HepG2 (cell line): Measurements from ENCODE around the gene GSK3A. TPM values are rescaled to one million over a fixed set of nuclear protein-coding genes. Genes with fewer than 3 reads are reported as not detected.

Source experiments
- ATAC-seq: fragments of 200-7000 bp; cut with Tn5 transposase; 3 replicates; pipeline ENCODE4 v1.9.1; 2020; ENCODE audit warnings: mild to moderate bottlenecking, moderate library complexity
- BruUV-seq: library from RNA; stranded (reverse); fragments of 400-500 nt; replicated peaks from 2 replicates; lab custom pipeline; 2021; lab: Mats Ljungman, UMichigan
- CTCF ChIA-PET: fragments of 300-600 bp; formaldehyde crosslinking; extraction: SDS; loops from one replicate; lab custom pipeline; 2021; ENCODE audit warnings: low total read pairs, inconsistent platforms, low intra/inter-chr PET ratio; lab: Yijun Ruan, JAX
- POLR2A ChIA-PET: fragments of 350-600 bp; sonication (Branson Sonifier 250); formaldehyde crosslinking; loops from one replicate; lab custom pipeline; 2020; ENCODE audit warnings: antibody characterized with exemption, inconsistent platforms; lab: Yijun Ruan, JAX
- DNase-seq: peaks from one replicate; pipeline ENCODE4 v3.0.0-alpha.2; 2015; ENCODE audit warnings: low spot score
- FAIRE-seq: peaks from 3 replicates; lab custom pipeline; 2011; peaks lifted over from hg19 to GRCh38; lab: Jason Lieb, UNC
- H2AFZ ChIP-seq: one replicate; pipeline ENCODE4 v1.6.1; 2011; ENCODE audit warnings: low read length, inconsistent platforms
- H3K27ac ChIP-seq: fragments of 300-600 bp; 3 replicates; pipeline ENCODE4 v1.8.0; 2011; ENCODE audit warnings: mixed run types, mild to moderate bottlenecking, mixed read lengths, low read length, inconsistent platforms; ENCODE audit not compliant: insufficient read depth; ENCODE audit errors: extremely low read length
- H3K27me3 ChIP-seq, 2 experiments: fragments of 200-600 bp in 1 of 2; 2 replicates in 1 of 2; 3 replicates in 1 of 2; pipeline versions ENCODE4 v1.6.0 to v1.8.0; 2011; ENCODE audit warnings: low read length in 2 of 2, mild to moderate bottlenecking in 2 of 2, moderate library complexity in 2 of 2, inconsistent platforms in 1 of 2; ENCODE audit not compliant: insufficient read depth in 2 of 2, control insufficient read depth in 1 of 2
- H3K36me3 ChIP-seq, 2 experiments: fragments of 200-600 bp in 1 of 2; replicated peaks in 1 of 2; 2 replicates in 1 of 2; 3 replicates in 1 of 2; pipeline versions ENCODE4 v1.5.1 to v1.8.0; 2011; ENCODE audit warnings: low read length in 2 of 2, inconsistent platforms in 1 of 2; ENCODE audit not compliant: insufficient read depth in 2 of 2, control insufficient read depth in 1 of 2
- H3K4me1 ChIP-seq: 2 replicates; pipeline ENCODE4 v1.5.1; 2012; ENCODE audit warnings: low read length, inconsistent platforms; ENCODE audit not compliant: insufficient read depth
- H3K4me2 ChIP-seq: 2 replicates; pipeline ENCODE4 v1.6.0; 2011; ENCODE audit warnings: low read depth, low read length, inconsistent platforms
- H3K4me3 ChIP-seq, 3 experiments: fragments of 200-600 bp in 1 of 3; sonication (generic), shearing (Covaris generic) in 1 of 3; replicated peaks in 1 of 3; 2 replicates each; pipeline ENCODE4 v1.5.1; 2011 to 2016; ENCODE audit warnings: low read length in 3 of 3, inconsistent platforms in 2 of 3, low read depth in 2 of 3, mild to moderate bottlenecking in 2 of 3, control low read depth in 1 of 3, mixed read lengths in 1 of 3; ENCODE audit not compliant: insufficient read depth in 1 of 3
- H3K79me2 ChIP-seq: one replicate; pipeline ENCODE4 v1.6.1; 2011; ENCODE audit warnings: low read length, inconsistent platforms; ENCODE audit not compliant: insufficient read depth
- H3K9ac ChIP-seq: 2 replicates; pipeline ENCODE4 v1.6.0; 2011; ENCODE audit warnings: mild to moderate bottlenecking, low read depth, low read length, inconsistent platforms; ENCODE audit not compliant: insufficient read depth
- H3K9me3 ChIP-seq: 2 replicates; pipeline ENCODE4 v1.5.1; 2012; ENCODE audit warnings: mild to moderate bottlenecking, low read length
- H4K20me1 ChIP-seq: 2 replicates; pipeline ENCODE4 v1.6.0; 2011; ENCODE audit warnings: inconsistent platforms, mild to moderate bottlenecking, low read length, moderate library complexity; ENCODE audit not compliant: insufficient read depth
- HDAC1 ChIP-seq: sonication (generic); formaldehyde crosslinking; IDR thresholded peaks from 2 replicates; pipeline ENCODE4 v1.5.1; 2020; ENCODE audit warnings: mild to moderate bottlenecking, missing genetic modification reagents
- ISL2 ChIP-seq: sonication (generic); formaldehyde crosslinking; IDR thresholded peaks from 2 replicates; pipeline ENCODE4 v1.5.0; 2020; ENCODE audit warnings: missing genetic modification reagents
- WGBS: methylation state at CpG from one replicate; pipeline ENCODE4 v1.1.6; 2017; ENCODE audit warnings: low lambda C conversion rate; 5-methylcytosine and 5-hydroxymethylcytosine counted together
- in situ Hi-C: cut with HindIII; loops from 2 replicates; pipeline ENCODE4 v1.10.0; 2017; ENCODE audit warnings: low pct_unique_long_range_greater_than_20kb; ENCODE audit not compliant: extremely low pct_ligation_motif_present
- intact Hi-C: fragments of 100-400 bp; cut with micrococcal nuclease; formaldehyde crosslinking; loops from one replicate; pipeline ENCODE4 v1.10.0; 2022; ENCODE audit not compliant: unreplicated experiment
- polyA plus RNA-seq, 8 experiments: library from polyadenylated mRNA; depleted of rRNA in 3 of 8; stranded (reverse) in 7 of 8; unstranded in 1 of 8; fragments of >200 nt; fragmentation: Illumina TruSeq in 4 of 8; extraction: Trizol in 4 of 8; gene quantifications; 2 replicates each; pipeline versions ENCODE4 v1.2.1 to v1.2.3, GENCODE V29; 2011 to 2016; ENCODE audit warnings: low read depth in 4 of 8, missing spikeins in 1 of 8, mixed read lengths in 1 of 8; ENCODE audit not compliant: insufficient read depth in 1 of 8
- total RNA-seq, 5 experiments: library from RNA; depleted of rRNA; stranded (reverse); fragments of >200 nt; fragmentation: Illumina TruSeq; extraction: Trizol; gene quantifications; 2 replicates each; pipeline ENCODE4 v1.2.3, GENCODE V29; 2016; ENCODE audit warnings: low read depth in 1 of 5
- TF ChIP-seq, protein P1 (sequence below), 2 experiments: sonication (generic) in 1 of 2; formaldehyde crosslinking in 1 of 2; IDR thresholded peaks; 2 replicates each; pipeline versions ENCODE4 v1.5.1 to v1.6.1; 2011 to 2020; ENCODE audit warnings: borderline replicate concordance in 1 of 2, low read depth in 1 of 2, low read length in 1 of 2, mild to moderate bottlenecking in 1 of 2, missing genetic modification reagents in 1 of 2, moderate library complexity in 1 of 2
- TF ChIP-seq, protein P2 (sequence below): sonication (generic); formaldehyde crosslinking; IDR thresholded peaks from 2 replicates; pipeline ENCODE4 v1.5.1; 2020; ENCODE audit warnings: mild to moderate bottlenecking, missing genetic modification reagents, moderate library complexity
- TF ChIP-seq, protein P3 (sequence below): sonication (generic); formaldehyde crosslinking; IDR thresholded peaks from 2 replicates; pipeline ENCODE4 v1.4.0; 2020; ENCODE audit warnings: missing genetic modification reagents
- TF ChIP-seq, protein P4 (sequence below): sonication (generic); IDR thresholded peaks from 2 replicates; pipeline ENCODE4 v1.6.1; 2016; ENCODE audit warnings: low read depth, borderline replicate concordance
- TF ChIP-seq, protein P5 (sequence below): IDR thresholded peaks from 2 replicates; pipeline ENCODE4 v1.6.1; 2016; ENCODE audit warnings: missing biosample characterization, missing genetic modification reagents, low read depth

The GSK3A gene
- total and polyA plus RNA-seq, 2 of the 13 experiments (the other 11 are each of a cell fraction or from before 2014, with no cell fraction given), result 16.9 to 52.5 TPM

DNA sequence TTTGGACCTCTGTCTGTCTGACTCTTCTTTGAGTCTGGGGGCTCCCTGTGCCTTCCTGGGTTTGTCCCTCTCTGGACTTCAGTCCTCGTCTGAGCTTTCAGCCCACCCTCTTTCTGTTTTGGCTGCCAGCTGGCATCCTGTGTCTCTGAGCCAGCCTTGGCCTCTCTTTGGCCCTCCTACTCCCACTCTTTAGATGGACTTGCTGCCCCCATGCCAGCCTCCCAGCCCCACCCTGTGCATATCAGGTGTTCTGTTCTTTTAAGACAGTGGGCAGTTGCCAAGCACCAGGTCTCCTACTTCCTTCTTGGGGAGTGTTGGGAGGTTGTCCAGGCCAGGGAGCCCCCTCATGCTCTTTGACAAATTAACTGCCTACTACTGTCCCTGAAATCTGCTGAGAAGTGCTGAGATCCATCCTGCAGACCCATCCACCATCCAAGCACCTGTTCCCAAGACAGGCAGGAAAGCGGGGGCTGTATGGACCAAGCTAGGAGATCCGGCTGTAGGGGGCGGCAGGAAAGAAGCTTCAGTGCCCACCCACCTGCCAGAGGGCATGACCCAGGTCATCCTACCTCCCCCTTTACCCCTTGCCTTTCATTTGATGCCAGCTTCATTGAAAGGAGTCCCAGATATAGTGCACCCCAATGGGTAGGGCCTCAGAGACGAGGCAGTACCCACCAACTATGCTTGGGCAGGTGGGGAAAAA, 36.2 kb upstream of the GSK3A start:
- Histone ChIP-seq H3K79me2 (peaks cover 11% of the 10 kb centered on the region), H3K9ac (no peak overlapping the region), H3K9me3 (no peaks in the 10 kb centered on the region), H3K27ac (peak overlapping the region; percentile 27), H3K4me3 (no peak overlapping the region), H2AFZ (no peak overlapping the region), H3K4me1 (peaks cover 51% of the 10 kb centered on the region), H3K36me3 (peaks cover 4 to 12% of the 10 kb centered on the region in 2 experiments; a peak in 3 of 5 replicates), H3K27me3 (no peaks in the 10 kb centered on the region), H4K20me1 (no peaks in the 10 kb centered on the region), H3K4me2 (peak overlapping the region; percentile 86; the same call in 1 of the 2 replicates)
- in situ Hi-C loops (no loop called here), intact Hi-C loops (loop anchor here (2.0 kb wide), 1 partner anchor 58 kb away; the partner anchor contains the start of gene ZNF526)
- ChIA-PET CTCF (interaction anchor here (1.7 to 1.9 kb wide), 2 partner anchors 12 to 34 kb away, joined by 6 to 7 read pairs; no protein-coding TSS in a partner anchor), POLR2A (interaction anchor here (1.4 to 7.4 kb wide), 5 partner anchors 8 to 33 kb away, joined by 3 to 117 read pairs (median 25); partner anchors contain the start of genes CIC and GSK3A)
- DNase-seq, result no peak
- 90% methylated on average over 5 of the region's 5 CpGs for WGBS
- FAIRE-seq, result no peak
- BruUV-seq, result no TSS peak
- ATAC-seq, result no peak
- TF ChIP-seq, protein P1, sequence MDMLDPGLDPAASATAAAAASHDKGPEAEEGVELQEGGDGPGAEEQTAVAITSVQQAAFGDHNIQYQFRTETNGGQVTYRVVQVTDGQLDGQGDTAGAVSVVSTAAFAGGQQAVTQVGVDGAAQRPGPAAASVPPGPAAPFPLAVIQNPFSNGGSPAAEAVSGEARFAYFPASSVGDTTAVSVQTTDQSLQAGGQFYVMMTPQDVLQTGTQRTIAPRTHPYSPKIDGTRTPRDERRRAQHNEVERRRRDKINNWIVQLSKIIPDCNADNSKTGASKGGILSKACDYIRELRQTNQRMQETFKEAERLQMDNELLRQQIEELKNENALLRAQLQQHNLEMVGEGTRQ (IDR thresholded peaks at IDR 0.05; ENCODE audit: low read depth, low read length), result no peak
- TF ChIP-seq, protein P1 (CRISPR knock-in tag; IDR thresholded peaks at IDR 0.05; ENCODE audit: borderline replicate concordance), result no peak
- TF ChIP-seq HDAC1 (CRISPR knock-in tag) (no peak), ISL2 (CRISPR knock-in tag) (no peak)
- TF ChIP-seq, protein P2, sequence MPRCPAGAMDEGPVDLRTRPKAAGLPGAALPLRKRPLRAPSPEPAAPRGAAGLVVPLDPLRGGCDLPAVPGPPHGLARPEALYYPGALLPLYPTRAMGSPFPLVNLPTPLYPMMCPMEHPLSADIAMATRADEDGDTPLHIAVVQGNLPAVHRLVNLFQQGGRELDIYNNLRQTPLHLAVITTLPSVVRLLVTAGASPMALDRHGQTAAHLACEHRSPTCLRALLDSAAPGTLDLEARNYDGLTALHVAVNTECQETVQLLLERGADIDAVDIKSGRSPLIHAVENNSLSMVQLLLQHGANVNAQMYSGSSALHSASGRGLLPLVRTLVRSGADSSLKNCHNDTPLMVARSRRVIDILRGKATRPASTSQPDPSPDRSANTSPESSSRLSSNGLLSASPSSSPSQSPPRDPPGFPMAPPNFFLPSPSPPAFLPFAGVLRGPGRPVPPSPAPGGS, result no peak
- TF ChIP-seq, protein P3, sequence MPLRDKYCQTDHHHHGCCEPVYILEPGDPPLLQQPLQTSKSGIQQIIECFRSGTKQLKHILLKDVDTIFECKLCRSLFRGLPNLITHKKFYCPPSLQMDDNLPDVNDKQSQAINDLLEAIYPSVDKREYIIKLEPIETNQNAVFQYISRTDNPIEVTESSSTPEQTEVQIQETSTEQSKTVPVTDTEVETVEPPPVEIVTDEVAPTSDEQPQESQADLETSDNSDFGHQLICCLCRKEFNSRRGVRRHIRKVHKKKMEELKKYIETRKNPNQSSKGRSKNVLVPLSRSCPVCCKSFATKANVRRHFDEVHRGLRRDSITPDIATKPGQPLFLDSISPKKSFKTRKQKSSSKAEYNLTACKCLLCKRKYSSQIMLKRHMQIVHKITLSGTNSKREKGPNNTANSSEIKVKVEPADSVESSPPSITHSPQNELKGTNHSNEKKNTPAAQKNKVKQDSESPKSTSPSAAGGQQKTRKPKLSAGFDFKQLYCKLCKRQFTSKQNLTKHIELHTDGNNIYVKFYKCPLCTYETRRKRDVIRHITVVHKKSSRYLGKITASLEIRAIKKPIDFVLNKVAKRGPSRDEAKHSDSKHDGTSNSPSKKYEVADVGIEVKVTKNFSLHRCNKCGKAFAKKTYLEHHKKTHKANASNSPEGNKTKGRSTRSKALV, result no peak
- TF ChIP-seq, protein P4, sequence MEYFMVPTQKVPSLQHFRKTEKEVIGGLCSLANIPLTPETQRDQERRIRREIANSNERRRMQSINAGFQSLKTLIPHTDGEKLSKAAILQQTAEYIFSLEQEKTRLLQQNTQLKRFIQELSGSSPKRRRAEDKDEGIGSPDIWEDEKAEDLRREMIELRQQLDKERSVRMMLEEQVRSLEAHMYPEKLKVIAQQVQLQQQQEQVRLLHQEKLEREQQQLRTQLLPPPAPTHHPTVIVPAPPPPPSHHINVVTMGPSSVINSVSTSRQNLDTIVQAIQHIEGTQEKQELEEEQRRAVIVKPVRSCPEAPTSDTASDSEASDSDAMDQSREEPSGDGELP, result no peak
- TF ChIP-seq, protein P5, sequence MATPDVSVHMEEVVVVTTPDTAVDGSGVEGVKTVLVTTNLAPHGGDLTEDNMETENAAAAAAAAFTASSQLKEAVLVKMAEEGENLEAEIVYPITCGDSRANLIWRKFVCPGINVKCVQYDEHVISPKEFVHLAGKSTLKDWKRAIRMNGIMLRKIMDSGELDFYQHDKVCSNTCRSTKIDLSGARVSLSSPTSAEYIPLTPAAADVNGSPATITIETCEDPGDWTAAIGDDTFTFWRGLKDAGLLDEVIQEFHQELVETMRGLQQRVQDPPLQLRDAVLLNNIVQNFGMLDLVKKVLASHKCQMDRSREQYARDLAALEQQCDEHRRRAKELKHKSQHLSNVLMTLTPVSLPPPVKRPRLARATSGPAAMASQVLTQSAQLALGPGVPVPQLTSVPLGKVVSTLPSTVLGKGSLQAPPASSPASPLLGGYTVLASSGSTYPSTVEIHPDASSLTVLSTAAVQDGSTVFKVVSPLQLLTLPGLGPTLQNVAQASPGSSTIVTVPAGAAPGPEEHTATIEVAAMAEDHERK (CRISPR knock-in tag), result no peak
